Measurements from ENCODE around the gene ARHGEF17.

Gene ARHGEF17

DNA sequence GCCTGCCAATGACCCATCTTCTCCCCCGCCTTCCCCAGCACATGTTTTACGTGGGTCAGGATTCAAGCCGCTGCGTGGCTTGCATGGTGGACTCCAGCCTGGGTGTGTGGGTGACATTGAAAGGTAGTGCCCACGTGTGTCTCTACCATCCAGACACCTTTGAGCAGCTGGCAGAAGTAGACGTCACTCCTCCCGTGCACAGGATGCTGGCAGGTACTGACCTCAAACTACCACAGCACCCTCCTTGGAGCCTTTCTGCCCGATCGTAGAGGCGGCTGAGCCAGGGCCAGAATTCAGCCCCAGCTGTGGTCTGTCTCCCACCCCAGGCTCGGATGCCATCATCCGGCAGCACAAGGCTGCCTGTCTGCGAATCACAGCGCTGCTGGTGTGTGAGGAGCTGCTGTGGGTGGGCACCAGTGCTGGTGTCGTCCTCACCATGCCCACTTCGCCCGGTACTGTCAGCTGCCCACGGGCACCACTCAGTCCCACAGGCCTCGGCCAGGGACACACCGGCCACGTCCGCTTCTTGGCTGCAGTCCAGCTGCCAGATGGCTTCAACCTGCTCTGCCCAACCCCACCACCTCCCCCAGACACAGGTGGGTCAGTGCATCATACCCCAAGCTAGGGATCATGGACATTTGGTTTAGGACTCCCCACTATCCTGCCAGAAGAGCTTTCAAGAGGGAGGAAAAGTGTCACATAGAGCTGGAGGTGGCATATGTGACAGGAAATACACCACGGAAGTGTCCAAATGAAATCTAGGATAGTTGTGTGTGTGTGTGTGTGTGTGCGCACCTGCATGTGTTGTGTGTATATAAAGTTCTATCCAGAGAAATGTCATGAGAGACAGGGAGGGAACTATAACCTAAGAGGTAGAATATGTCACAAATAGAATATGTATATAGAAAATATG, 57.5 kb downstream of the ARHGEF17 start:
- H3K4me3 ChIP-seq (ENCODE audit: low read depth, low read length): no peak overlapping the region
- no peak overlapping the region for H3K9ac ChIP-seq
- H3K79me2 ChIP-seq: no peaks in the 10 kb centered on the region
- H3K9me3 ChIP-seq (ENCODE audit: control insufficient read depth, low read length): no peaks in the 10 kb centered on the region
- no peak overlapping the region for H3K4me2 ChIP-seq (ENCODE audit: low read length)
- no peak for TF ChIP-seq CTCF (IDR thresholded peaks at IDR 0.05)
- no peaks in the 10 kb centered on the region for H3K27me3 ChIP-seq (ENCODE audit: control insufficient read depth, insufficient read depth, low read length)
- H2AFZ ChIP-seq: no peak overlapping the region
- no peak overlapping the region for H3K27ac ChIP-seq
- H3K36me3 ChIP-seq (ENCODE audit: control insufficient read depth, insufficient read depth, low read length): no peaks in the 10 kb centered on the region
- H3K4me1 ChIP-seq: no peaks in the 10 kb centered on the region

GRCh38 chr11:73366265-73366610, 58.2 kb downstream of the ARHGEF17 start:
- H3K9me3 ChIP-seq (ENCODE audit: control insufficient read depth, low read length): no peaks in the 10 kb centered on the region
- no peak for TF ChIP-seq CTCF (IDR thresholded peaks at IDR 0.05)
- H2AFZ ChIP-seq: no peak overlapping the region
- no peak overlapping the region for H3K4me2 ChIP-seq (ENCODE audit: low read length)
- H3K79me2 ChIP-seq: no peaks in the 10 kb centered on the region
- no peaks in the 10 kb centered on the region for H3K36me3 ChIP-seq (ENCODE audit: control insufficient read depth, insufficient read depth, low read length)
- H3K27me3 ChIP-seq (ENCODE audit: control insufficient read depth, insufficient read depth, low read length): no peaks in the 10 kb centered on the region
- H3K4me1 ChIP-seq: no peaks in the 10 kb centered on the region
- no peak overlapping the region for H3K9ac ChIP-seq
- H3K4me3 ChIP-seq (ENCODE audit: low read depth, low read length): no peak overlapping the region
- H3K27ac ChIP-seq: no peak overlapping the region

- no peak overlapping the region for H3K4me2 ChIP-seq (ENCODE audit: low read length)
- no peaks in the 10 kb centered on the region for H3K4me1 ChIP-seq
- H3K9me3 ChIP-seq (ENCODE audit: control insufficient read depth, low read length): no peaks in the 10 kb centered on the region
- no peaks in the 10 kb centered on the region for H3K79me2 ChIP-seq
- no peak for TF ChIP-seq CTCF (IDR thresholded peaks at IDR 0.05)
- no peaks in the 10 kb centered on the region for H3K27me3 ChIP-seq (ENCODE audit: control insufficient read depth, insufficient read depth, low read length)
- H3K36me3 ChIP-seq (ENCODE audit: control insufficient read depth, insufficient read depth, low read length): no peaks in the 10 kb centered on the region
- no peak overlapping the region for H2AFZ ChIP-seq
- no peak overlapping the region for H3K9ac ChIP-seq
- H3K27ac ChIP-seq: no peak overlapping the region
- H3K4me3 ChIP-seq (ENCODE audit: low read depth, low read length): no peak overlapping the region
Observed at GRCh38 chr11:73366953-73367352, 58.9 kb downstream of the ARHGEF17 start.

- H3K9me3 ChIP-seq (ENCODE audit: control insufficient read depth, low read length): no peaks in the 10 kb centered on the region
- no peak overlapping the region for H3K4me3 ChIP-seq (ENCODE audit: low read depth, low read length)
- H3K36me3 ChIP-seq (ENCODE audit: control insufficient read depth, insufficient read depth, low read length): no peaks in the 10 kb centered on the region
- H3K27ac ChIP-seq: no peak overlapping the region
- H3K9ac ChIP-seq: no peak overlapping the region
- H3K27me3 ChIP-seq (ENCODE audit: control insufficient read depth, insufficient read depth, low read length): no peaks in the 10 kb centered on the region
- H3K79me2 ChIP-seq: no peaks in the 10 kb centered on the region
- no peak for TF ChIP-seq CTCF (IDR thresholded peaks at IDR 0.05)
- no peak overlapping the region for H2AFZ ChIP-seq
- H3K4me2 ChIP-seq (ENCODE audit: low read length): no peak overlapping the region
- H3K4me1 ChIP-seq: no peaks in the 10 kb centered on the region
Observed at GRCh38 chr11:73367482-73368024, 59.5 kb downstream of the ARHGEF17 start.

Data from parathyroid adenoma (tissue), 2 donors.